ENCODE measurements around the gene SUSD5. TPM values are rescaled to one million over a fixed set of nuclear protein-coding genes. Genes with fewer than 3 reads are reported as not detected.
"Not testable (repeated sequence)": the region's sequence is repeated elsewhere in the genome, so short reads cannot be mapped to it uniquely, and the experiment has no call there.

The SUSD5 gene
- total and polyA plus RNA-seq, 2 donors from 2014 or later: 1.2 to 13.8 TPM

DNA sequence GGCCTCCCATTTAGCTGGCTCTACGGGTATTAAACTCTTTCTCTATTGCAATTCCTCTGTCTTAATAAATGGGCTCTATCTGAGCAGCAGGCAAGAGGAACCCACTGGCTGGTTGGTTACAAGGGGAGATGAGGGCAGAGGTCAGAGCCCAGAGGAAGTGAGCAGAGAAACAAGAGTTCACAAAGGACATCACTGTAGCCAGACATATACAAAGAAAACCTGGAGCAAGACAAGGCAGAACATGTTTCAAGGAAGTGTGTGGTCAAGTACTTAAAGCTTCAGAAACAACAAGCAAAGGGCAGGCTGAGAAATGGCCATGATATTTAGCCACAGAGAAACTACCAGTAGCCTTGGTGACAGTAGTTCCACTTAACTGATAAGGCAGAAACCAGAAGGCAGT, 24.3 kb downstream of the SUSD5 start:
- H3K9me3 ChIP-seq (ENCODE audit: control insufficient read depth in 2 of 3, insufficient read depth in 1 of 3, low read length in 3 of 3): no peaks in the 10 kb centered on the region
- no peak overlapping the region for H3K4me3 ChIP-seq (ENCODE audit: low read length in 3 of 3)
- DNase-seq (no peak), FAIRE-seq (no peak)
- no peak overlapping the region for H3K27ac ChIP-seq (ENCODE audit: low read depth in 2 of 2, low read length in 2 of 2)
- intact Hi-C loops (cut with DNase I): no loop called here
- no peaks in the 10 kb centered on the region for H3K4me1 ChIP-seq (ENCODE audit: control insufficient read depth in 2 of 3, insufficient read depth in 2 of 3, low read depth in 1 of 3, low read length in 3 of 3)
- H3K9ac ChIP-seq (ENCODE audit: low read length in 3 of 3): no peak overlapping the region
- H3K36me3 ChIP-seq (ENCODE audit: control insufficient read depth in 2 of 3, insufficient read depth in 3 of 3, low read length in 3 of 3): no peaks in the 10 kb centered on the region
- H3K27me3 ChIP-seq (ENCODE audit: control insufficient read depth, insufficient read depth, low read length): no peaks in the 10 kb centered on the region
- TF ChIP-seq, protein P1, sequence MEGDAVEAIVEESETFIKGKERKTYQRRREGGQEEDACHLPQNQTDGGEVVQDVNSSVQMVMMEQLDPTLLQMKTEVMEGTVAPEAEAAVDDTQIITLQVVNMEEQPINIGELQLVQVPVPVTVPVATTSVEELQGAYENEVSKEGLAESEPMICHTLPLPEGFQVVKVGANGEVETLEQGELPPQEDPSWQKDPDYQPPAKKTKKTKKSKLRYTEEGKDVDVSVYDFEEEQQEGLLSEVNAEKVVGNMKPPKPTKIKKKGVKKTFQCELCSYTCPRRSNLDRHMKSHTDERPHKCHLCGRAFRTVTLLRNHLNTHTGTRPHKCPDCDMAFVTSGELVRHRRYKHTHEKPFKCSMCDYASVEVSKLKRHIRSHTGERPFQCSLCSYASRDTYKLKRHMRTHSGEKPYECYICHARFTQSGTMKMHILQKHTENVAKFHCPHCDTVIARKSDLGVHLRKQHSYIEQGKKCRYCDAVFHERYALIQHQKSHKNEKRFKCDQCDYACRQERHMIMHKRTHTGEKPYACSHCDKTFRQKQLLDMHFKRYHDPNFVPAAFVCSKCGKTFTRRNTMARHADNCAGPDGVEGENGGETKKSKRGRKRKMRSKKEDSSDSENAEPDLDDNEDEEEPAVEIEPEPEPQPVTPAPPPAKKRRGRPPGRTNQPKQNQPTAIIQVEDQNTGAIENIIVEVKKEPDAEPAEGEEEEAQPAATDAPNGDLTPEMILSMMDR (IDR thresholded peaks at IDR 0.05; ENCODE audit: borderline replicate concordance, extremely low read depth, insufficient read depth): no peak

DNA sequence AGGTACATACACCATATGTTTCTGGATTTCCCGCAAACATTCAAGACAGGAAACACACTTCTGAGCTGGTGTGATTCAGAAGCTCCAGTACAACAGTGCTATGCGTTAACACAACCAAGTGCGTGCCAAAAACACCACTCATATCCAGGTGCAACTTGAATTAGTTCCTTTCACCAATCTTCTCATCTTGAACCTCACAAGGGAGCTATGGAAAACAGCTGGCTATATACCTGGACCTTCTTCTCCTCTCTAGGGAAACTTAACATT, 31.3 kb downstream of the SUSD5 start:
- DNase-seq: no peak
- Histone ChIP-seq H3K36me3 (ENCODE audit: control insufficient read depth in 2 of 3, insufficient read depth in 3 of 3, low read length in 3 of 3) (no peaks in the 10 kb centered on the region), H3K27ac (ENCODE audit: low read depth in 2 of 2, low read length in 2 of 2) (no peak overlapping the region), H3K27me3 (ENCODE audit: control insufficient read depth, insufficient read depth, low read length) (no peaks in the 10 kb centered on the region), H3K4me3 (ENCODE audit: low read length in 3 of 3) (no peak overlapping the region), H3K9ac (ENCODE audit: low read length in 3 of 3) (no peak overlapping the region), H3K9me3 (ENCODE audit: control insufficient read depth in 2 of 3, insufficient read depth in 1 of 3, low read length in 3 of 3) (no peaks in the 10 kb centered on the region), H3K4me1 (ENCODE audit: control insufficient read depth in 2 of 3, insufficient read depth in 2 of 3, low read depth in 1 of 3, low read length in 3 of 3) (no peaks in the 10 kb centered on the region)
- TF ChIP-seq, protein P1 (IDR thresholded peaks at IDR 0.05; ENCODE audit: borderline replicate concordance, extremely low read depth, insufficient read depth): no peak
- FAIRE-seq: no peak
- intact Hi-C loops (cut with DNase I): no loop called here

DNA sequence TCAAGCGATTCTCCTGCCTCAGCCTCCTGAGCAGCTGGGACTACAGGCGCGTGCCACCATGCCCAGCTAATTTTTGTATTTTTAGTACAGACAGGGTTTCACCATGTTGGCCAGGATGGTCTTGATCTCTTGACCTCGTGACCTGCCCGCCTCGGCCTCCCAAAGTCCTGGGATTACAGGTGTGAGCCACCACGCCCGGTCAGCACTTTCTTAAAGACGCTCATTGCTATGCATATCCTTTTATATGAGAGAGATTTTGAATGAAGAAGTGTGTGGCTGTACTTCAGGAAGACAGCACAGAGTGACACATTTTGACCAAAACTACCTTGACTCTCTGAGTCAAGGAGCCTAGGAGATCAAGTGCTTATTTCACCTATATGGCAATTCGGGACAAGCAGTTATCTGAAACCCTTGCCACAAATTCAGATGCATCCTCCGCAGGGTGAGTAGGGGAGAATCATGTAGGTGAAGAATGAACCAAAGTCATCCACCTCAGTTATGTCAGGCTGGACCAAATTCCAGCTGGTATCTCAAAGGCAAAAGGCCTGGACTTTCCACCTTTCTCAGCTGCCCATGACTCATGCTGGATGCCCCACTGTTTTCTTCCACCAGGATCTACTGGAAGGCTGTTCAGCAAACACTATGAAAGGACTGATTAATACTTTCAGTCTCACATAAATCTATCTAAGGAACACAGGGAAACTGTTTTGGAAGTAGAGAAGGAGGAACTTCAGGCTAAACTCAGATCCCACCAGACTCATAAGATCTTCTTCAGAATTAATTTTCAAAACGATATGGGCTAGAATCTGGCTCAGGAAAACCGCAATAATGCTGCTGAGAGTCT, 31.9 kb downstream of the SUSD5 start:
- DNase-seq (no peak), FAIRE-seq (no peak)
- Histone ChIP-seq H3K27me3 (ENCODE audit: control insufficient read depth, insufficient read depth, low read length) (no peaks in the 10 kb centered on the region), H3K4me3 (ENCODE audit: low read length in 3 of 3) (no peak overlapping the region), H3K27ac (ENCODE audit: low read depth in 2 of 2, low read length in 2 of 2) (no peak overlapping the region), H3K9me3 (ENCODE audit: control insufficient read depth in 2 of 3, insufficient read depth in 1 of 3, low read length in 3 of 3) (no peaks in the 10 kb centered on the region), H3K36me3 (ENCODE audit: control insufficient read depth in 2 of 3, insufficient read depth in 3 of 3, low read length in 3 of 3) (no peaks in the 10 kb centered on the region), H3K9ac (ENCODE audit: low read length in 3 of 3) (no peak overlapping the region), H3K4me1 (ENCODE audit: control insufficient read depth in 2 of 3, insufficient read depth in 2 of 3, low read depth in 1 of 3, low read length in 3 of 3) (no peaks in the 10 kb centered on the region)
- TF ChIP-seq, protein P1 (IDR thresholded peaks at IDR 0.05; ENCODE audit: borderline replicate concordance, extremely low read depth, insufficient read depth): no peak
- intact Hi-C loops (cut with DNase I): no loop called here

DNA sequence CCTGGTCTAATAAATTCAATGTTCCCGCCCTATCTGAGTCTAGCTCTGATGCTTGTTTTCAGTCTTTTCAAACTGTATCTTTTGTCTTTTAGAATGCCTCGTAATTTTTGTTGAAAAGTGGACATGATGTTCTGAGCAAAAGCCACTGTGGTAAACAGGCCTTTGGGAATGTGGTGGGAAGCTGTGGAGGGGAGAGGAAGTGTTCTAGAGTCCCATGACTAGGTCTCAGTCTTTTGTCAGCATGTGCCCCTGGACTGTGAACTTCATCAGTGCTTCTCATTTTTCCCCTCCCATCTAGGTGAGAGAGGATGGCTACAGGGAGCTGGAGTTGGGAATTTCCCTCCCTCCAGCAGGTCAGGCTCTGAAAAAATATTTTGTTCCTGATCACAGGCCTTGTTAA, 33.7 kb downstream of the SUSD5 start:
- Histone ChIP-seq H3K9ac (ENCODE audit: low read length in 3 of 3) (no peak overlapping the region), H3K4me1 (ENCODE audit: control insufficient read depth in 2 of 3, insufficient read depth in 2 of 3, low read depth in 1 of 3, low read length in 3 of 3) (no peaks in the 10 kb centered on the region), H3K4me3 (ENCODE audit: low read length in 3 of 3) (no peak overlapping the region), H3K27ac (ENCODE audit: low read depth in 2 of 2, low read length in 2 of 2) (no peak overlapping the region), H3K9me3 (ENCODE audit: control insufficient read depth in 2 of 3, insufficient read depth in 1 of 3, low read length in 3 of 3) (no peaks in the 10 kb centered on the region), H3K27me3 (ENCODE audit: control insufficient read depth, insufficient read depth, low read length) (no peaks in the 10 kb centered on the region), H3K36me3 (ENCODE audit: control insufficient read depth in 2 of 3, insufficient read depth in 3 of 3, low read length in 3 of 3) (no peaks in the 10 kb centered on the region)
- TF ChIP-seq, protein P1 (IDR thresholded peaks at IDR 0.05; ENCODE audit: borderline replicate concordance, extremely low read depth, insufficient read depth): no peak
- DNase-seq (no peak), FAIRE-seq (no peak)
- intact Hi-C loops (cut with DNase I): no loop called here

DNA sequence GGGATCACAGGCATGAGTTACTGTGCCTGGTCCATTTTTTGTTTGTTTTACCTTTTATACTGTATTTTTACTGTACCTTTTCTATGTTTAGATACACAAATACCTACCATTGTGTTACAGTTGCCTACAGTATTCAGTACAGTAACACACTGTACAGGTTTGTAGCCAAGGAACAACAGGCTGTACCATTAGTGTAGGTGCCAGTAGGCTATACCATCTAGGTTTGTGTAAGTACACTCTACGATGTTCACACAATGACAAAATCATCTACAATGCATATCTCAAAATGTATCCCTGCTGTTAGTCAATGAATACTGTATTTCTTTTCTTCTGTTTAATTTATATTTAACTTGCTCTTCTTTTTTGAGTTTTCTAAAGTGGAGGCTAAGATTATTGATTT, 37.0 kb downstream of the SUSD5 start:
- H3K9me3 ChIP-seq (ENCODE audit: control insufficient read depth in 2 of 3, insufficient read depth in 1 of 3, low read length in 3 of 3); intact Hi-C loops (cut with DNase I); H3K9ac ChIP-seq (ENCODE audit: low read length in 3 of 3); FAIRE-seq; H3K36me3 ChIP-seq (ENCODE audit: control insufficient read depth in 2 of 3, insufficient read depth in 3 of 3, low read length in 3 of 3); H3K27me3 ChIP-seq (ENCODE audit: control insufficient read depth, insufficient read depth, low read length); H3K4me1 ChIP-seq (ENCODE audit: control insufficient read depth in 2 of 3, insufficient read depth in 2 of 3, low read depth in 1 of 3, low read length in 3 of 3); H3K4me3 ChIP-seq (ENCODE audit: low read length in 3 of 3); H3K27ac ChIP-seq (ENCODE audit: low read depth in 2 of 2, low read length in 2 of 2); DNase-seq: not testable (repeated sequence)
